ENCODE measurements around the gene RHOH.

Gene RHOH

DNA sequence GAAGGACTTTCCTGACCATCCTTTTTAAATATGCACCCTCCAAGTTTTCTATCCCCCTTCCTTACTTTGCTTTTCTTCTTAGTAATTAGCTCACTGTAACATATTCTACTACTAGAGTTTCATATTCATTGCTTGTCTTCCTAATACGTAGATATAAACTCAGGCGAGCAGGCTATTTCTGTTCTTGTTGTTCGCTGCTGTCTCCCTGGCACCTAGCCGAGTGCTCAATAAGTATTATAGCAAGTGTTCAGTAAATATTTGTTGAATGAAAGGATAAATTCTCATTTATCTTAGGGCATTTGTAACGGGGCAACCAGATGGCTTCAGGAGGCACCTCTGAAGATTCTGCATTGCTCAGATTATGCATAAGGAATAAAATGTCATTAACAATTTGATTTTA lies 6.8 kb upstream of the RHOH start:
- DNase-seq (ENCODE audit: low read depth) = no peak

DNA sequence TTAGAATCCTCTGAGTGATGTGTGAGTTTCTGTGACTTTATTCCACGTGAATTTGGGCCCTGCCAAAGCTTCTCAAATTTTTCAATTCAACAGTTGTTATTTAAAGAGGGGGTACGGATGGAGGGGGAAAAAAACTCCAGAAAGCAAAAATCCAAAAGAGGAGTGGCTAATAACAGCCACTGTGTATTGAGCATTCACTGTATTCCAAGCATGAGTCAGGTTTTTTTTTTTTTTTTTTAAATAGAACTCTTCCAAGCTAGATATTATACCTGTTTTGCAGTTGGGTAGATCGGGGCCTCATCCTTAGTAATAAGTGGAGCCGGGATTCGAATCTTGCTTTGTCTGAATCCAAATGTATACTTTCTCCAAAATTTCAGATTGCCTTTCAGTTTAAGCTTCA lies 6.4 kb upstream of the RHOH start:
- DNase-seq (ENCODE audit: low read depth) = no peak

DNA sequence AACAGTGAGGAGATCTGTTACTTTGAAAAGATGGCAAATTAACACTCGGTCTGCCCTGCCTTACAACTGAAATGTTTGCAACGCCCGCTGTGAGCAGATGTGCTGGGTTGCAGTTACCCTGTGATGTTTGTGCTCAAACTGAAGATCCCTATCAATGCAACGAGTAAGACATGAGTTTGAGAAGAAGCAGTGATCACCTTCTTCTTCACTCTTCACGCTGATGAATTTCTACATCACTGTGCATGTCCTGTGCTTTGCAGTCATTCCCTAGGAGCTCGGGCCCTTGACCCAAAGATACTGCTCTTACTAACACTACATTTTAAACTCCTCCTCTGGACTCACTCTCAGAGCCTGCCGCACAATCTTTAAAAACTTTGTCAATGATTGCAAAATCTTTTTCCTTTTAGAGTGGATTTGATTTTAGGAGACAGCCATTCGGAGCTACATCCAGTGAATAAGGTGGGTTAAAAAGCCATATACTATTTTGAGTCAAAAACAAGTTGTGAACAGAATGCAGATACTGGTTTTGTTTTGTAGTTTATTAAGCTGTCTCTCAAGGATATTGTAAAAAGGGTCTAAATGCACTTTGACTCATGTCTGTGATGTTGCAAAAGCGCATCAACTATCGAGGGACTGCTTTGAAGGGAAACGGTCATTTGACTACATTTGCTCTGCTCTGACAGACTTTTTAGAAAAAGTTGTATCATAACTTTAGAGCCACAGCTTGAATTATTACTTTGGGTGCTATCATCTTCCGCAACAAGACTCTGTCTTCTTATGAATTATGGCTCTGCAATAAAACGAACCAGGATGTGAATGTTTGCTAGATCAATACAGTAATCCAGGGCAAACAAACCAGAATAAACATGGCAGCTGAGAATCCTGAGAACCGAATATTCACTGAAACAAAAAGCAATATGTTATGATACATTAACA lies 5.7 kb upstream of the RHOH start:
- no peak for DNase-seq (ENCODE audit: low read depth)

DNA sequence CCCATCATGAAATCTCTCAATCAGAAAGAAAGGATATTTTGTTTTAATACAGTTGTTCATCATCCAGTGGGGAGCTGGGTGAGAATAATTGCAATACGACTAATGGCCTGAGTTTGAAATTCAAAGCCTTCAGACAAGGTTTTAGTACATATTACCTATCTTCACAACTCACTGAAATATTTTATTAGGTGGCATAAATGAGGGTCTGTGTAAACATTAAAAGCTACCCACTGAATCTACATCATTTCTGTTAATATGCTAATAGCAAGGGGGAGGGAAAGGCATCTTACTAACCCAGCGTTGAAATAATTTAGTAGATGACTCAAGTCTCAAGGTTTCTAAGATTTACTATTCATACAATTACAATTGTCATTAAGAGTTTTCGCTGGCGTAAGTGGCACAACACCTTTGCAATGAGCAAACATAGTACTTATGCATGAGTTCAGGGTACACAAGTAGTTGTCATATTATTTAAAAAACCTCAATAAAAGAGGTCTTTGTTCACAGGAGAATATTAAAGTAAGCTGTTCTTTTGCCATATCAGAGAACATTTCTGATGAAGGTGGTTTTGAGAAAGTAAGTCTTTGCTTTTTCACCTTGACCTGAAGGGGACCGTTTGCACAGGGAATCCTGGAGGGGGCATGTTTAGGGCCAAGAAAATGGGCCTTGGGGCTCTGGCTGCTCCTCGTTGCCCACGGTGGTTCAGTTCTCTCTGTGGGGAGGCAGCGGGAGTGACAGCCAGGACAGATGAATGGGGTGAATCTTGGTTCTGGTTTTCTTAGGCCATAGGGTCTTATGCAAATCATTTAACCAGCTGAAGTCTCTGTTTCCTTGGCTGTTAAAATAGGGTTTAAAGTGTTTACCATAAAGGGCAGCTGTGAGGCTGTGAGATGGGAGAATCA lies 4.5 kb upstream of the RHOH start:
- no peak for DNase-seq (ENCODE audit: low read depth)

DNA sequence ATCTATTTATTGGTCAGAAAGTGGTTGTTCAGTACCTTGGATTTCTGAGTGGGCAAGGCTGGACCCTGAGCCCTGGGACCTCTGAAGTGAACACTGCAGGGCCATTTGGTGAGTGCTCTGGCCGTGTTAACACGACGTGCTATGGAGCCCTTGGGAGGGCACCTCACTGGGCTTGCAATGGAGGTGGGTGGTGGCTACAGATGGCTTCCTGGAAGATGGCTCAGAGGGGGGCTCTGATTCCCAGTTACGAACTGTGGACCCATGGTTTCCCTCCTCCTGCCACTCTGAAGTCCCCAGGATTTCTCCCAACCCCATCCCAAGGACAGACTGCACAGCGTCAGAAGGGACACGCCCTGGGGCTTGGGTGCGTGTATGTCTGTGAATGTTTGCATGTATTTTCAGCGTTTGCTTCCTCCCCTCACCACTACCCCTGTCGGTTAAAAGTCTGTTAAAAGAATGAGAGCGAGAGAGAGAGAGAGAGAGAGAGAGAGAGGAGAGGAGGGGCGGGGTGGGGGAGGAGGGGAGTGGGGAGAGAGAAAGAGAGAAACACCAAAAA lies 3.7 kb upstream of the RHOH start:
- DNase-seq (ENCODE audit: low read depth) = no peak

DNA sequence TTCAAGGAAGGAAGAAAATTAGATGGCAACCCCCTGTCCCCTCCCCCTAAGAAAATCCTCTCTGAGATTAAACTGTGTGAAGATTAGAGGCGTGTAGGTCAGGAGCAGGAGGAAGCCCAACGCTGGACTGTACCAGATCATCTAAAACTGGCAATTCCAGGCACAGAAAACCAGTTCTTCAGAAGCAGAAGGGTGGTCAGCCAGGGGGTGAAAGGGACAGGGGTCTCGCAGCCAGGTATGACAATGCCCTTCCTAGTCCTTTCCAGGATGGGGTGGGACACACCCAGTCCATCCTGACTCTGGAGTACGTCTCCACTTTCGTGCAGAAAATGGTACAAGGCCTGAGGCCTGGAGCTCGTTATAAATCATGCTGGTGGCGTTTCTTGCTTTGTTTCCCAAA lies 3.3 kb upstream of the RHOH start:
- DNase-seq (ENCODE audit: low read depth) = no peak

DNA sequence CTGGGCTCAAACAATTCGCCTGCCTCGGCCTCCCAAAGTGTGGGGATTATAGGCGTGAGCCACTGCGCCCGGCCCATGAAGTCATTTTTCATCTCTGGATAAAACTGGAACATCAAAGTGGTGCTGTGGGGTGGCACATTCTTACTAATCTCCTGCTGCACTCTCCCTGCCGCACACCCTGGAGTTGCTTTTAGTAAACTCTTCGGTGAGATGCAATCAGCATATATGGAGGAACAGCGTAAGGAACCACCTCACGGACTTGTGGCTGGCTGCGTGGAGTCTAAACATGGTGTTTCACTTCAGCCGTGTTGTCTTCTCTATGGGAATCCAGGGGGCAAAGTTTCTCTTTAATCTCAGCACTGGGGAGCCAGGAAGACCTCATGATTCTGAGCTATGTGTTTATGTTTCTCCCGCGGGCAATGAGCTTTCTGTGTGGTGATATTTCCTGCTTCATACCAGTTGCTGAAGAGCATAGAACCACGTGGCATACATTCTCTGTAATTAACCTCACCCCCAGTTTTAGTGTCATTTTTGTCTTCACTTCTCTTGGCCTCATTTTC lies 2.1 kb upstream of the RHOH start:
- no peak for DNase-seq (ENCODE audit: low read depth)

DNA sequence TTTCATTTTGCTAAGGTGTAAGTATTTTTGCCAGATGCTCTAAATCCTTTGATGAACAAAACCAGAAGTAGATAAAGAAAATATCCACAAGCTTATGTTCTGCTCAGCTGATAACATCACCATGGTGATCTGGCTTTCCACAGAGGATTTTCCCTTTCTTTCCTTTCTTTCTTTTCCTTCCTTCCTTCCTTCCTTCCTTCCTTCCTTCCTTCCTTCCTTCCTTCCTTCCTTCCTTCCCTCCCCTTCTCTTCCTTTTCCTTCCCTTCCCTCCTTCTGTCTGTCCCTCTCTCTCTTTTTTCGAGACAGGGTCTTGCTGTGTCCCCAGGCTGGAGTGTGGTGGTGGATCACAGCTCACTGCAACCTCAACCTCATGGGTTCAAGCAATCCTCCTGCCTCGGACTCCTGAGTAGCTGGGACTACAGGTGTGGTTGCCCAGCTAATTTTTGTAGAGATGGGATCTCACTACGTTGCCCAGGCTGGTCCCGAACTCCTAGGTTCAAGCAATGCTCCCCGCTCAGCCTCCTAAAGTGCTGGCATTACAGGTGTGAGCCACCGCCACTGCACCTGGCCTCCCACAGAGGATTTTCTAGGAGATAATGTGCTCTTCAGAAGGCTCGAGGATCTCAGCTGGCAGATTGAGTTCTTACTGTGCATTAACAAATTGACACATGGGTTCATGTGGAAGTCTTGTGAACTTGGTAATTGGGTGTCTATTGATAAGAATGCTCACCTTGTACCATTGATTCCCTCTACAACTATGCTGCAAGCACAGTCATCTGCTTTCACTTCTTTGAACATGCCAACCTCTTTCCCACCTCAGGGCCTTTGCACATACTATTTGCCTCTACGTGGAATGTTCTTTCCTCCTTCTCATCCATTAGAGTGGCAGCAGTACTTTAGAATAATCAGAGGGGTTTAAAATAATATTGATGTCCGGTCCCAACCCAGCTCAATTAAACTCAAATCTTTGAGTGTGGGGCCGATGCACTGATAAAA lies 1.4 kb upstream of the RHOH start:
- no peak for DNase-seq (ENCODE audit: low read depth)

DNA sequence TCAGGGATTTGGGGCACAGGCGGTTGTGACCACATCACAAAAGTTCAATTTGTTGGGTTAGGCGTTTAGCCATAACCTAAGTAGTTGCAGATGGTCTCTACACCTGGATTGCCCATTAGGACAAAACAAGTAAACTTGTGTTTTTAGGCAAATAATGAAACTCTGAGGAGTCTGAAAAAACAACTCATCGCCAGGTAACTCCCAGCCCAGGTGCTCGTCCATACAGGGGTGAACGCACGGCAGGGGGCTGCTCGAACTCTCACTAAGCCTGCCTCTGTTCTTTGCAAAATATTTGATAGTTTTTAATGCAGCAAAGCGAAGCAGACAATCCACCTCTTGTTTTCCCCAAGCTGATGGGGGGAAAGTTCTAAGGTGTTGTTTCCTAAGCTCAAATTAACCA lies 559 bp upstream of the RHOH start:
- no peak for DNase-seq (ENCODE audit: low read depth)

DNA sequence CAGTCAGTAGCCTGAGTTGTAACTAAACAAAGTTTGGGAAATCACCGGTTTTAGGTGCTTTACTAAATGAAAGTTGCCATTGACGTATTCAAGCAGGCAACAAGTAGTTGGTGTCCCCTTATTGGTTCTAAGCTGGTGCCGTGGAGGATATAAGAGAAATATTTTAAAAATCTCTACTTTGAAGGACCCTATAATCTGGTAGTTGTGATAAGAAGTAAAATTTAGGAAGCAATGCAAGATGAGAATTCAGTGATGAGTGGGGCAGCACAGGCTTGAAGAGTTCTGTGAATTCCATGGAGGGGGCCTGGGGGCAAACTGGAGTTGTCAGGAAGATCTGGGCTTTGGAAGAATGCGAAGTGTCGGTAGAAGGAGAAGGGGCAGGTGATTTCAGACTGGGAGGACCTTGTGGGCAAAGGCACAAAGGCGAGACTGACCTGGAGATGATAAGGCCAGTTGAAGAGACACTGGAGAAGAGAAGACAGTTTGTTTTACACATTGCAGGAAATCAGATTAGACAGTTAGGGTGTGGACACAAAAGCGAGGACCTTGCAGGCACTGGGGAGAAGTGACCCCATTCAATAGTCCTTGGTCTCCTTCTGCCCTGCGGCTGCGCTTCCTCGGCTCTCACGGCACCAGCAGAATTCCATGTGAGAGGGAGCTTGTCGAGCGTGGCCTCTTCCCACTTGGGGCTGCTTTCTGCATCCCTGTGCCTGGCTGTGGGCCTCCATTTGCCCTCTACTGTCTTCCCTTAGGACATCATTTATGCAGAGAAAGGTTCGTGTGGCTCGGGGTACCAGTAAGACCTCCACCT lies 1.3 kb downstream of the RHOH start:
- DNase-seq (ENCODE audit: low read depth) = no peak

DNA sequence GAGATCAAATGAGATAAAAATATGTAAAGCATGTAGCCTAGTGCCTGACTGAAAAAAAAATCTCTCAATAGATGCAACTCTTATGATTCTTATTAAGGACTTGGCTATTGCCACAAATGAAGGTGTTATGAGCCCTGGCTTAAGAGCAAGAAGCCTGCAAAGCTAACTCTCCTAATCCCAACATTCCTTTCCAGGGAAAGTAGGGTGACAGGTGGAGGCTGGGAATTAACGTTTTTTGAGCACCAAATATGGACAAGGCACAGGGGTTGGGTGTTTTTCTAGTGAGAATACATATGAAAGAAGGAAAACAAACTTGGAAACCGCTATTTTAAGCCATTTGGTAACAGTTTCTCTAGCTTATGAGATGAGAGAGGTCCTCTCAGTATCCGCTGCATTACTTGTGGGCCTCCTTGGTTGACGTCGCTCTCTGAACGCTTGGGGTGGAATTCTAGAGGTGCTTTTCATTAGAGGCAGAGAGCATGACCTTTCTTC lies 2.4 kb downstream of the RHOH start:
- DNase-seq (ENCODE audit: low read depth) = no peak

DNA sequence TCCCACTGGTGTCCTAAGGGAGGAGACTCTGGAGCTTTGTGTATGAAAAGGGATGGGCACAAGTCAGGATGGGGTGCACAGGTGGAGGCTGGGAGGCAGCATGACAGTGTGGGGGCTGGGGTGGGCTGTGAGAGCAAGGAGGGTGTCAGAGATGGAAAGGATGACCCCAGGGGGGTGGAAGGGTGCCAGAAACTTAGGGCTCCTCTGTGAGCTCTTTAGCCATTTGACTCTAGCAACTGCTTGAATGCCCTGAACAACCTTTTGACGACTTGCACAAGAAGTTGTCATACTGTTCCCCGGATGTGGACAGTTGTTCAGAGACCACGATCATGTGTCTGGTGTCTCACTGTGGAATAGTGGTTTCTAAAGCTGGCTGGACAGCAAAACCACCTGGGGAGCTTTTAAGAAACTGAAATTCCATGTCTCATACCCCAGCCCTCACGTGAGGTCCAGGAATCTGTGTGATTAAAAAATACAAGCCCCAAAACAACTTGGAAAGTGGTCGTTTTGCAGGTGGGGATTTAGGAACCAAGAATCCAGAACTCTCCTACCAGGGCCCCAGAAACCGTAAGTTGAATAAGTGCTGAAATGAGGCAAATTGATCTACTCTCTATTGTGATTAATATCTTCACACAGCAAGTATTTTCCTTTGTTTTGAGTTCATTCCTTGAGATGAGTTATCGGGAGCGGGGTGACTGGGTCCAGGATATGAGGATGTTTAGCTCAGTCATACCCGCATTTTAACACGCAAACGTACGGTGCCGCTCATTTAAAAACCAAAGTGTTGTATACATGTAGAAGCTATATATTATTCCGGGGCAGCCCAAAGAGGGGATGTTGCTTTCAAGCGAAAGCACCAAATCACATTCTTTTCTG lies 3.4 kb downstream of the RHOH start:
- no peak for DNase-seq (ENCODE audit: low read depth)

DNA sequence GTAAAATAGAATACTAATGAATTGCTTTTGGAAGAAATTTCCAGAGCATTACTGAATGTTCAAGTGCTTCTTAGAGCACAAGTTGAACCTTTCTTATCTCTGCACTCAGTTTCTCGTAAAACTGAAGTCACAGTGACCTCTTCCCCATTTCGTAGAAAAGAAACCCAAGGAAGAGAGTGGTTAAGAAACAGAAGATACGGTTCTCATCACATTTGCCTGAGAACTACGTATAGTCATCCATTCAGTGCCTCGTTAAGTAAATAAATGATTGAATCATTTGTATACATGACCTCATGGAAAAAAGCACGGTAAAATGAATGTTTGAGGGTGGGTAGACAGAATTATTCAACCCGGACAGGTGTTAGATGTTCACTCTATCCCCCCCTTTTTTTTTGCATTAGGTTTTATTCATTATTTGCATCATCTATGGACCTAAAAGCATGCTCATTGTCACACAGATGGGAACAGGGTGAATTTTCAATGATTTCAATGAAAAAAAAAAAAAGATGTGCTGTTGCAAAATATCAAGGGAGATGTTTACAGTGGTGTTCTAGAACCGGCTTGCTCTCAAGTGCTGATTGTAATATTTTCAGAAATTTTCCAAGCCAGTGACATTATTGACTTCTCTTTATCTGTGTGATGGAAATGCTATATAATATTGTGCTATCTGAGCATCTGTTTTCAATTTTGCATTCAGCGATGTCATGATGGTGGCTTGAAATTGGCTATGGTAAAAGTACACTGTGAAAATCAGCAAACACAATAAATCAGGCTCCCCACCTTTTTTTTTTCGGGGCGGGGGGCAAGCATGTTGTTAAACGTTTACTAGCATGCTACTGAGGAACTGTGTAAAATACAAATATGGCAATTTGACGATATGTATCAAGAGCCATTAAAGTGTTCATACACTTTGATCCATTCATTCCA lies 4.3 kb downstream of the RHOH start:
- no peak for DNase-seq (ENCODE audit: low read depth)

DNA sequence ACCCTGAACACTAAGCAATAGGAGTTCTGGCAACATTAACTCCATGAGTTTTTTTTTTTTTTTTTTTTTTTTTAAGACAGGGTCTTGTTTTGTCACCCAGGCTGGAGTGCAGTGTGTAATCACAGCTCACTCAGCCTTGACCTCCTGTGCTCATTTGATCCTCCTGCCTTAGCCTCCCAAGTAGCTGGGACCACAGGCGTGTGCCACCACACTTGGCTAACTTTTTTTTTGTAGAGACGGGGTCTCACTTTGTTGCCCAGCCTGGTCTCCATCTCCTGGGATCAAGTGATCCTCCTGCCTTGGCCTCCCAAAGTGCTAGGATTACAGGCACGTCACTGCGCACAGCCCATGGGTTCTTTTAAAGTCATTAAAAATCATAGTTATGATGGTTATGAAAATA lies 5.1 kb downstream of the RHOH start:
- no peak for DNase-seq (ENCODE audit: low read depth)

DNA sequence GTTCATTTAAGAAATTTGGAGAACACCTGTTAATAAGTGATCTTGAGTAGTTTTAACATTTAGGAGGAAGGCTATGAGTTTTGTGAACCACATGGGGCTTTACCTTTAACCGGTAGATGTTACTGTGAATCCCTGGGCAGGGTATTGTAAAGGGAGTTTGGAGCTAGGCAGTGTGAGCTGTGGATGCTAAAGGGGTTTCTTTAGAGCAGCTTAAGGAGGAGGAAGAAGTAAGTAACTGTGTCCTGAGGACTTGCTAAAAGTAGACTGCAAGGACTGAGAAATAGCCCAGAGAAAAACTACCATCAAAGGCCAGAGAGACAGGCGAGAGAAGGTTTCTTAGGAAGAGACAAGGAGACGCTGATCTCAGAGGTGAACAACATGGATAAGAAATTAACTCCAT lies 5.6 kb downstream of the RHOH start:
- DNase-seq (ENCODE audit: low read depth) = no peak

DNA sequence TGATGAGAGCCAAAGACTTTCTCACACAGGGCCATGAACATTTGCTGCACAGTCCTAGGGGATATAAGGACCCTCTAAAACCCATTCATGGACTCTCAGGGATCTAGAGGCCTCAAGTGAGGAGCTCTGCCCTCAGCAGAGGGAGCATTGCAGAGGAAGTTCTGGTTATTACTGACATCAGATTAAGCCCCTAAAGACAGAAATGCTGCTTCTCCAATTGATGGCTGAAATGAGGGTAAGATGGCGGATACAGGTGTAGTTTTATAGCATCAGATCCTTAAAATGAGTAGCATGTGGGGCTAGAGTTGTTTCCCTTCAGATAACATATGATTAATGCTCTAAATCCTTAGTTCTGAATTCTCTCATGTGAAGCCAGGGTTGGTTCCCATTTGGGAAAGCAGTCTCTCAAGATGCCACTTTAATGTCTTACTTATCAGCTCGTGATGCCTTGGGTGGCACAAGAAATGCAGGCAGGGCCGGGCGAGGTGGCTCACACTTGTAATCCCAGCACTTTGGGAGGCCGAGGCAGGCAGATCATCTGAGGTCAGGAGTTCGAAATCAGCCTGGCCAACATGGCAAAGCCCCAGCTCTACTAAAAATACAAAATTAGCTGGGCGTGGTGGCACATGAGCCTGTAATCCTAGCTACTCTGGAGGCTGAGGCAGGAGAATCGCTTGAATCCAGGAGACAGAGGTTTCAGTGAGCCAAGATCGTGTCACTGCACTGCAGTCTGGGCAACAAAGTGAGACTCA lies 7.9 kb downstream of the RHOH start:
- no peak for DNase-seq (ENCODE audit: low read depth)
